Small intestine (tissue), 7 donors: Measurements from ENCODE around the gene WDFY1. TPM values are rescaled to one million over a fixed set of nuclear protein-coding genes. Genes with fewer than 3 reads are reported as not detected.
"Not testable (repeated sequence)": the region's sequence is repeated elsewhere in the genome, so short reads cannot be mapped to it uniquely, and the experiment has no call there.

Experiments used
- DNase-seq, 2 donors: peaks; one replicate each; pipeline versions ENCODE4 v3.0.0 to v3.0.0-alpha.2; 2013
- FAIRE-seq: peaks from 2 replicates; lab custom pipeline; 2012; peaks lifted over from hg19 to GRCh38; lab: Jason Lieb, UNC
- H3K27ac ChIP-seq, 3 donors: one replicate each; pipeline ENCODE4 v1.5.1; 2013; ENCODE audit warnings: low read length in 2 of 3, mild to moderate bottlenecking in 2 of 3, control low read depth in 1 of 3, inconsistent platforms in 1 of 3, low read depth in 1 of 3, moderate library complexity in 1 of 3
- H3K27me3 ChIP-seq, 3 donors: one replicate each; pipeline ENCODE4 v1.6.1; 2013; ENCODE audit warnings: low read length in 3 of 3, inconsistent platforms in 1 of 3; ENCODE audit not compliant: control insufficient read depth in 3 of 3, insufficient read depth in 3 of 3
- H3K36me3 ChIP-seq, 3 donors: one replicate each; pipeline ENCODE4 v1.6.1; 2013; ENCODE audit warnings: low read length in 3 of 3, inconsistent platforms in 1 of 3, low read depth in 1 of 3, mild to moderate bottlenecking in 1 of 3, moderate library complexity in 1 of 3; ENCODE audit not compliant: control insufficient read depth in 3 of 3, insufficient read depth in 2 of 3
- H3K4me1 ChIP-seq, 3 donors: one replicate each; pipeline ENCODE4 v1.6.1; 2013; ENCODE audit warnings: low read length in 2 of 3, inconsistent platforms in 1 of 3, low read depth in 1 of 3, mild to moderate bottlenecking in 1 of 3, moderate library complexity in 1 of 3; ENCODE audit not compliant: control insufficient read depth in 3 of 3, insufficient read depth in 2 of 3
- H3K4me3 ChIP-seq, 3 donors: one replicate each; pipeline ENCODE4 v1.5.1; 2013; ENCODE audit warnings: low read length in 3 of 3, control low read depth in 1 of 3, inconsistent platforms in 1 of 3, low read depth in 1 of 3, mild to moderate bottlenecking in 1 of 3, moderate library complexity in 1 of 3
- H3K9me3 ChIP-seq, 2 donors: one replicate each; pipeline ENCODE4 v1.6.1; 2013; ENCODE audit warnings: low read depth in 1 of 2, low read length in 1 of 2; ENCODE audit not compliant: control insufficient read depth in 2 of 2, insufficient read depth in 1 of 2
- WGBS, 3 donors: extraction: QIAGEN DNeasy Blood & Tissue Kit; methylation state at CpG; one replicate each; pipeline ENCODE4 v1.1.7; 2013; 5-methylcytosine and 5-hydroxymethylcytosine counted together
- polyA plus RNA-seq, 4 donors: library from polyadenylated mRNA; stranded (reverse) in 3 of 4; unstranded in 1 of 4; fragments of 200-250 nt in 3 of 4; fragments of 120-200 nt in 1 of 4; gene quantifications; one replicate each; pipeline versions ENCODE4 v1.2.1 to v1.2.3, GENCODE V29; 2013
- donor health status: healthy with polysubstance abuse.
- donor health status: control.
- donor health status: control.
- donor health status: Bipolar disorder and iron deficiency.
- donor health status: healthy.

The WDFY1 gene
- polyA plus RNA-seq, 4 donors, result 9.5 to 61.9 (median 15.7) TPM

DNA sequence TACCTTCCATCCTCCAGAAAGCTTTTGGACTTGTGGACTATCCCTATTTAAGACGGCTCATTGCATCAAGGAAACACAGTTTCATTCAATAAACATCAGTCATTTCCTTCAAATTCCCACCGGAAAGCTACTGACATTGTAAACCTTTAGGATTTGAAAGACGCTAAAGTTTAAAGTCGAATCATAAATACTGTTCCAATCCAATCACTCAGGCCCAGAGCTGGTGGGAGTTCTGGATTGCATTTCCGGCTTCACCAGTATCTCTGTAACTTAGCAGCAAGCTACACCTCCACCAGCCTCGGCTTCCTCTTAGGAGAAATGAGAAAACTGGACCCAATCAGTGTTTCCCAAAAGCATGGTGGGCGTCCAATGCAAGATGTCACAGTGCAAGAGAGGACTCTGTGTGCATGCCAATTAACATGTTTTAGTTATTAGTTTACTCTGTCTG, 1.6 kb downstream of the WDFY1 start:
- no peak for FAIRE-seq
- peak overlapping the region; percentile 75 to 98 (median 92) for H3K4me3 ChIP-seq

DNA sequence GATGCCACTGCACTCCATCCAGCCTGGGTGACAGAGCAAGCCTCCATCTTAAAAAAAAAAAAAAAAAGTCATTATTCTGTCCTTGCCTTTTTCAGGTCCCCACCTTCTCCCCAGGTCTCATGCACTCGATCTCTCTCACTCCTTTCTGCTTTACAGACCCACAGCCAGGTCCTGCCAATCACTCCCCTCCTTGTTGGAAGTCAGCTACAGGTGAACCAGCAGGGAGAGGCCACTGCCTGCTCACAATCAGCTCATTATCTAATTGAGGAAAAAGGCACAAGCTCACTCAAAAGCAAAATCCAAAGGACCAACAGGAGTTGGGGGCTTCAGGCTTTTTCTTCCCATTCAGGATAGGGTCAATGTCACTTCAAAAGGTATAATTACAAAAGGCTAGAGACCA, 2.0 kb downstream of the WDFY1 start:
- WGBS, 3 donors, result 36 to 63% (median 40%) methylated on average over 1 of the region's 1 CpG
- DNase-seq, result no peak
- Histone ChIP-seq H3K27ac (peak overlapping the region; percentile 30 to 97 (median 88)), H3K9me3 (no peaks in the 10 kb centered on the region), H3K27me3 (no peaks in the 10 kb centered on the region), H3K36me3 (peaks cover 0 to 5% (median 0%) of the 10 kb centered on the region in 3 donors), H3K4me1 (peaks cover 5 to 18% (median 15%) of the 10 kb centered on the region in 3 donors), H3K4me3 (peak overlapping the region; percentile 0 to 92 (median 7))
- FAIRE-seq, result no peak

More for the DNA sequence above, 1.6 kb downstream of the WDFY1 start:
- H3K36me3 ChIP-seq, result peaks cover 0 to 5% (median 0%) of the 10 kb centered on the region in 3 donors
- H3K9me3 ChIP-seq, result no peaks in the 10 kb centered on the region
- H3K27ac ChIP-seq, result peak overlapping the region in 2 of 3 donors; percentile 88 to 97
- WGBS, 3 donors, result 7 to 25% (median 18%) methylated on average over 7 of the region's 7 CpGs
- H3K4me1 ChIP-seq, result peaks cover 5 to 18% (median 13%) of the 10 kb centered on the region in 3 donors
- DNase-seq, result peak; percentile 77 to 85
- no peaks in the 10 kb centered on the region for H3K27me3 ChIP-seq

DNA sequence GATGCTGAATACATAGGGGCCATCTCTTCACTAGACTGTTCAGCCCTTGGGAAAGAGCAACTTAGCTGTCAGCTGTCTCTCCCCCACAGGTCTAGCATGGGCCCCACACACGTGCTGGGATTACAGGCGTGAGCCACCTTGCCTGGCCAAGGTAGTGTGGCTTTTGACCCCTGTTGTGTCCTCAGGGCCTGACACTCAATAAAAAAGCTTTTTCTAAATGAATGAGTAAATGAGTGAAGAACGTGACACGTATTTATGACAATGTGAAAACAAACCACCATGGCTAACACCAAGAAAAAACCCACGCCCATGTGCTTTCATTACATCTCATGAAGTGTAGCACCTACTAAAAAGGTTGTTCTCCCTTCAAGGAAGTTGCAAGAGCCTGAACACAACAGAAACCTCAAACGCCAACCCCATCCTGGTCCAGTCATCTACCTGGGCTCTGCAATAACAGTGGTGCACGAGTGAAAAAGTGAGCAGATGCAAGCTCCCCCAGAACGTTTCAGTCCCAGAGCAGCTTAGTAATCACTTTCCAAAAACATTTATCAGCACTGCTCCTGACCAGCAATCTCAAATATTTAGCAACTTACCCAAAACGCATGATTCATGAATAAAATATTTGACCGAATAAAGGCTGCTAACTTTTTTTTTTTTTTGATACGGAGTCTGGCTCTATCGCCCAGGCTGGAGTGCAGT, 3.4 kb downstream of the WDFY1 start:
- Histone ChIP-seq H3K27ac (peak overlapping the region in 1 of 3 donors; percentile 79), H3K27me3 (no peaks in the 10 kb centered on the region), H3K9me3 (no peaks in the 10 kb centered on the region), H3K36me3 (peaks cover 0 to 5% (median 0%) of the 10 kb centered on the region in 3 donors), H3K4me3 (no peak overlapping the region), H3K4me1 (peaks cover 5 to 20% (median 19%) of the 10 kb centered on the region in 3 donors)
- DNase-seq (peak; percentile 26 to 67), FAIRE-seq (no peak)
- WGBS, 3 donors, result 57 to 62% (median 58%) methylated on average over 12 of the region's 12 CpGs

DNA sequence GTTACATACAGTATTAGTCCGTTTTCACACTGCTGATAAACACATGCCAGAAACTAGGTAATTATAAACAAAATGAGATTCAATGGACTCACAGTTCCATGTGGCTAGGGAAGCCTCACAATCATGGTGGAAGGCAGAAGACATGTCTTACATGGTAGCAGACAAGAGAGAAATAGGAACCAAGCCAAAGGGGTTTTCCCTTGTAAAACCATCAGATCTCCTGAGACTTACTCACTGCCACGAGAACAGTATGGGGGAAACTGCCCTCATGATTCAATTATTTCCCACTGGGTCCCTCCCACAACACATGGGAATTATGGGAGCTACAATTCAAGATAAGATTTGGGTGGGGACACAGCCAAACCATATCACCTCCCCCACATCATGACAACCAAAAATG, 5.7 kb downstream of the WDFY1 start:
- not testable (repeated sequence) for H3K36me3 ChIP-seq, FAIRE-seq, DNase-seq, H3K27me3 ChIP-seq, H3K27ac ChIP-seq, H3K9me3 ChIP-seq, H3K4me3 ChIP-seq
- 54 to 75% (median 55%) methylated on average over 2 of the region's 2 CpGs for WGBS, 3 donors
- H3K4me1 ChIP-seq, result peaks cover 12 to 32% (median 32%) of the 10 kb centered on the region in 3 donors

DNA sequence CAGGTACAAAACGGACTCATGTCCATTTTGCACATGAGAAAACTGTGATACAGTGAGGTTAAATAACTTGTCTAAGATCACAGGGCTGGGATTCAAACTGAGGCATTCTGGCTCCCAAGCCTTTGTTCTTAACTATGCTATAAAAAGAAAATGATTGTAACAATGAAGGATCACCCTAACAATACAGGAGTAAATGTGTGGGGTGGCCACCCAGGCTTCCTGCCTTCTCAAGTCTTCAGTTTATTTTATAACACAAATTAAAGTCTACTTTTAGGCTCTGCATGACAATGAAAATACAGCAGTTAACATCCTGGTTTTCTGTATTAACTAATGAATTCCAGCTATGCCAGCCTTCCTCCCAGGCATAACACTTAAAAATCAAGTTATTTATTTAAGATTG, 7.6 kb downstream of the WDFY1 start:
- H3K27ac ChIP-seq, result peak overlapping the region in 1 of 3 donors; percentile 58
- H3K4me1 ChIP-seq, result peaks cover 12 to 28% (median 23%) of the 10 kb centered on the region in 3 donors
- H3K4me3 ChIP-seq, result no peak overlapping the region
- DNase-seq, result no peak
- FAIRE-seq, result no peak
- H3K9me3 ChIP-seq, result no peaks in the 10 kb centered on the region
- WGBS, 3 donors, result 0 to 43% (median 4%) methylated on average over 1 of the region's 1 CpG
- H3K27me3 ChIP-seq, result no peaks in the 10 kb centered on the region
- H3K36me3 ChIP-seq, result peaks cover 0 to 2% (median 0%) of the 10 kb centered on the region in 3 donors

DNA sequence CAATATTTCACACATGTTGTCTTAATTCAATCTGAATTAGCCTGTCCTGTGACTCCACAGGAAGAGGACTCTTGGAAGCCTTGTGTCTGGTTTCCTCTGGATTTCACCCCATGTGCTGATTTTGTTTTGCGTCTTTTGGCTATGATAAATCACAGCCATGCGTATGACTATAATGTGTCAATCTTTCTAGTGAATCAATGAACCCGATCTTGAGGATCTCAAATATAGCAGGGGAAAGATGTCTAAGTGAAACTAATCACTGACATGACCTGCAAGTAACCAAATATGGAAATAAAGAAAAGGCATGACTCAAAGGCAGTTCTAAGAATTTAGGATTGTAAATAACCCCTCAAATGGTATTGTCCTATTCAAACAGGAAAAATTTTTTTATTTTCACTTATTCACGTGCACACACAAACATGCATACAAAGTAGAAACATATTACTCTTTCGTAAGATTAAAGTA, 8.2 kb downstream of the WDFY1 start:
- Histone ChIP-seq H3K27ac (peak overlapping the region in 1 of 3 donors; percentile 38), H3K4me1 (peaks cover 11 to 28% (median 23%) of the 10 kb centered on the region in 3 donors), H3K27me3 (no peaks in the 10 kb centered on the region), H3K9me3 (no peaks in the 10 kb centered on the region), H3K4me3 (no peak overlapping the region), H3K36me3 (peaks cover 0 to 2% (median 0%) of the 10 kb centered on the region in 3 donors)
- FAIRE-seq (no peak), DNase-seq (no peak)
- WGBS, 3 donors, result 71 to 83% (median 75%) methylated on average over 5 of the region's 5 CpGs

DNA sequence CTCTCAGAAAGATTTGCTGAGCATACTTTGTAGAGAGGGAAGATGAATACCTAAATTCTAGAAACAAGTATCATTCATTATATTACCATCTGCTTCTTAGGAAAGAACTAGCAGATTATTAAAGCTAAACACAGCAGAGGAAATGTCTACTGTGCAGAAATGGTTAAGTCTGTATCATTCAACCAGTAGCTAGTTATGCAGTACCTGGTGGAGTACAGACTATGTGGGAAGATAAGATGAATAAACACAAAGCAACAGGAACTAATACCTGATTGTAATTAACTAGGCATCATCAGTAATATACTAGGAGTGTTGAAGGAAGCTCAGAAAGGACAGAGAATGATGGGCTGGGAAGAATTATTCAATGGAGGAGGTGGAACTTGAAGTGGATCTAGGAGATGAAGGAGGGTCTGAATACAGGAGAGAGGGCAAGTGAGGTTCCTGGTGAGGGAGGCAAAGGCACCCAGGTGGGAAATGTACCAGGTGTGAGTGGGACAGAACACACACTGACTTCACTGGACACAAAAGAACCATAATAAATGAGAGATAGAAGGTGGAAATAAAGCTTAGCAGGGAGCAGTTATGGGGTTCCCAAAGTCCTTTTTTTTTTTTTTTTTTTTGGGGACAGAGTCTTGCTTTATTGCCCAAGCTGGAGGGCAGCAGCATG, 9.5 kb downstream of the WDFY1 start:
- FAIRE-seq, result no peak
- H3K4me1 ChIP-seq, result peaks cover 8 to 20% (median 15%) of the 10 kb centered on the region in 3 donors

DNA sequence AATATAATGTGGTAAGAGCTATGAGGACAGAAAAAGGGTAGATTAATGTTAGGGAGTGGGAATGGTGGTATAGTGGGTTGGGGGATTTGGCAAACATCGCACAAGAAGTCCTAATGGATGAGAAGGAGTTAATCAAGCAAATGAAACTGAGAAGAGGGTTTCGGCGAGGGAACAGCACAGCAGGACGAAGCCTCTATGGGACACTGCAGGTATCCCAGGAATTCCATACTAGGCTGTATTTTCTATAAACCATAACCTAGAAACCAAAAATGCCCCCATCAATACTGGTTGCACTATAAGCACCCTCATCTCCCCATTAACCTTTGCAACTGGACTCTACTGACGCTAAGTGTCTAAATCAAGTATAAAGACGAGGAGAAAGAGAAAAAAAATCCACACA, 10.3 kb downstream of the WDFY1 start:
- H3K4me1 ChIP-seq, result peaks cover 11 to 23% (median 22%) of the 10 kb centered on the region in 3 donors
- WGBS, 3 donors, result 76 to 80% (median 80%) methylated on average over 6 of the region's 6 CpGs
- no peak for FAIRE-seq

More for the DNA sequence above, 9.5 kb downstream of the WDFY1 start:
- H3K36me3 ChIP-seq, result peaks cover 0 to 2% (median 0%) of the 10 kb centered on the region in 3 donors
- no peaks in the 10 kb centered on the region for H3K27me3 ChIP-seq
- no peaks in the 10 kb centered on the region for H3K9me3 ChIP-seq
- no peak for DNase-seq
- H3K27ac ChIP-seq, result peak overlapping the region in 1 of 3 donors; percentile 65
- H3K4me3 ChIP-seq, result no peak overlapping the region

More for the DNA sequence above, 10.3 kb downstream of the WDFY1 start:
- Histone ChIP-seq H3K4me3 (no peak overlapping the region), H3K27me3 (no peaks in the 10 kb centered on the region), H3K27ac (no peak overlapping the region), H3K9me3 (no peaks in the 10 kb centered on the region), H3K36me3 (peaks cover 0 to 3% (median 0%) of the 10 kb centered on the region in 3 donors)
- DNase-seq, result no peak
